Panc1 (cell line): ENCODE data around the gene MYRIP.

Source experiments
- CTCF ChIP-seq: fragments of 450-650 bp; IDR thresholded peaks from 2 replicates; pipeline ENCODE4 v1.5.1; 2017; ENCODE audit warnings: mild to moderate bottlenecking
- TCF7L2 ChIP-seq: IDR thresholded peaks from 2 replicates; pipeline ENCODE4 v1.6.1; 2011; ENCODE audit warnings: mild to moderate bottlenecking, low read depth, low read length, inconsistent platforms
- TF ChIP-seq, protein P1 (sequence below), 2 experiments: IDR thresholded peaks; 2 replicates each; pipeline ENCODE4 v1.6.1; 2011 to 2012; ENCODE audit warnings: low read depth in 2 of 2, control low read depth in 1 of 2, low read length in 1 of 2, mild to moderate bottlenecking in 1 of 2, moderate library complexity in 1 of 2; ENCODE audit not compliant: insufficient read depth in 1 of 2

- TF ChIP-seq CTCF (no peak), TCF7L2 (no peak)
- TF ChIP-seq, protein P1, sequence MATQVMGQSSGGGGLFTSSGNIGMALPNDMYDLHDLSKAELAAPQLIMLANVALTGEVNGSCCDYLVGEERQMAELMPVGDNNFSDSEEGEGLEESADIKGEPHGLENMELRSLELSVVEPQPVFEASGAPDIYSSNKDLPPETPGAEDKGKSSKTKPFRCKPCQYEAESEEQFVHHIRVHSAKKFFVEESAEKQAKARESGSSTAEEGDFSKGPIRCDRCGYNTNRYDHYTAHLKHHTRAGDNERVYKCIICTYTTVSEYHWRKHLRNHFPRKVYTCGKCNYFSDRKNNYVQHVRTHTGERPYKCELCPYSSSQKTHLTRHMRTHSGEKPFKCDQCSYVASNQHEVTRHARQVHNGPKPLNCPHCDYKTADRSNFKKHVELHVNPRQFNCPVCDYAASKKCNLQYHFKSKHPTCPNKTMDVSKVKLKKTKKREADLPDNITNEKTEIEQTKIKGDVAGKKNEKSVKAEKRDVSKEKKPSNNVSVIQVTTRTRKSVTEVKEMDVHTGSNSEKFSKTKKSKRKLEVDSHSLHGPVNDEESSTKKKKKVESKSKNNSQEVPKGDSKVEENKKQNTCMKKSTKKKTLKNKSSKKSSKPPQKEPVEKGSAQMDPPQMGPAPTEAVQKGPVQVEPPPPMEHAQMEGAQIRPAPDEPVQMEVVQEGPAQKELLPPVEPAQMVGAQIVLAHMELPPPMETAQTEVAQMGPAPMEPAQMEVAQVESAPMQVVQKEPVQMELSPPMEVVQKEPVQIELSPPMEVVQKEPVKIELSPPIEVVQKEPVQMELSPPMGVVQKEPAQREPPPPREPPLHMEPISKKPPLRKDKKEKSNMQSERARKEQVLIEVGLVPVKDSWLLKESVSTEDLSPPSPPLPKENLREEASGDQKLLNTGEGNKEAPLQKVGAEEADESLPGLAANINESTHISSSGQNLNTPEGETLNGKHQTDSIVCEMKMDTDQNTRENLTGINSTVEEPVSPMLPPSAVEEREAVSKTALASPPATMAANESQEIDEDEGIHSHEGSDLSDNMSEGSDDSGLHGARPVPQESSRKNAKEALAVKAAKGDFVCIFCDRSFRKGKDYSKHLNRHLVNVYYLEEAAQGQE (IDR thresholded peaks at IDR 0.05; ENCODE audit: insufficient read depth in 1 of 2, low read depth in 2 of 2, low read length in 1 of 2), result no peak
Observed at GRCh38 chr3:39978308-39978707, 168.9 kb downstream of the MYRIP start.
